Measurements from ENCODE around the gene PRSS22.

The PRSS22 gene

DNA sequence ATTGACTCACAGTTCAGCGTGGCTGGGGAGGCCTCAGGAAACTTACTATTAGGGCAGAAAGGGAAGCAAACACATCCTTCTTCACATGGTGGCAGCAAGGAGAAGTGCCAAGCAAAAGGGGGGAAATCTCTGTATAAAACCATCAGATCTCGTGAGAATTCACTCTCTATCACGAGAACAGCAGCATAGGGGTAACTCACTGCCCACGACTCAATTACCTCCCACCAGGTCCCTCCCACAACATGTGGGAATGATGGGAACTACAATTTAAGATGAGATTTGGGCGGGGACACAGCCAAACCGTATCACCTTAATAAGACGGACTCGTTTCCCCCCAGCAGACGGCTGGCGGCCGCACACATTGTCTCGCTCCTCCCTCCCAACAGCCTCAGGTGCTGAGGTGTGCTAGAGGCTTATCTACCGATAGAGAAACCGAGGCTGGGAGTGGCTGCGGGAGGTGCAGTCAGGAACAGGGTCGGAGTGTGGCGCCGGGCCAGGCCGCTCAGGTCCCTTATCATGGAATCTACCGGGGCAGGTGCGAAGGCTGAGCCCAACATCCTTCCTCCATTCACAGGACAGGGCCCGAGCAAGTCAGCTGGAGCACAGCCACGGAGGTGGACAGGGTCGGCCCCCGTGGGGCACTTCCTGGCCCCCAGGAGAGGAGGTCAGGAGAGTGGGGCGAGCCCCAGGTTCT is 32.8 kb downstream of the PRSS22 start:
- no peak for DNase-seq
- TF ChIP-seq POLR2A (IDR thresholded peaks at IDR 0.05; ENCODE audit: low read length) (no peak), GATA1 (IDR thresholded peaks at IDR 0.05; ENCODE audit: low read depth, low read length) (no peak)

GRCh38 chr16:2824626-2825025 is 33.3 kb downstream of the PRSS22 start:
- TF ChIP-seq POLR2A (IDR thresholded peaks at IDR 0.05; ENCODE audit: low read length) (no peak), GATA1 (IDR thresholded peaks at IDR 0.05; ENCODE audit: low read depth, low read length) (no peak)
- DNase-seq: no peak

DNA sequence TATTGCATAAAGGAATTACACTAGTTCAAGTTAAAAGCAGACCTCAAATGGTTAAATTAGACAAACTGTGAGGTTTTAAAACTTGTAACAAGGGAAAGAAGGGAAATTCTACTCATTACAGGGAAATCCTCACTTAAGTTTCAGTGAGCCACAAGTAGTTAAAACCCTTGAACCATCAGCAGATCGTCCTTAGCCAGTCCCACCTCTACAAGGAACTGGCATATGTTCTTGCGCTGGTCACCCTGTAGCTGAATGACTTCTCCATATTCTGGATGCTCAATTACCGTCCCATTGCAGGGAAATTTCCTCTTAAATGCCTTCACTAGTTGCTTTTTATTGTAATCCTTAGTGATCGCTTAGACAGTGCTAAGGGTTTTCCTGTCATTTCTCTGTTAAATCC is 35.5 kb downstream of the PRSS22 start:
- DNase-seq: no peak
- TF ChIP-seq POLR2A (IDR thresholded peaks at IDR 0.05; ENCODE audit: low read length) (no peak), GATA1 (IDR thresholded peaks at IDR 0.05; ENCODE audit: low read depth, low read length) (no peak)

GRCh38 chr16:2822158-2822495 is 35.8 kb downstream of the PRSS22 start:
- DNase-seq: no peak
- TF ChIP-seq GATA1 (IDR thresholded peaks at IDR 0.05; ENCODE audit: low read depth, low read length): no peak

DNA sequence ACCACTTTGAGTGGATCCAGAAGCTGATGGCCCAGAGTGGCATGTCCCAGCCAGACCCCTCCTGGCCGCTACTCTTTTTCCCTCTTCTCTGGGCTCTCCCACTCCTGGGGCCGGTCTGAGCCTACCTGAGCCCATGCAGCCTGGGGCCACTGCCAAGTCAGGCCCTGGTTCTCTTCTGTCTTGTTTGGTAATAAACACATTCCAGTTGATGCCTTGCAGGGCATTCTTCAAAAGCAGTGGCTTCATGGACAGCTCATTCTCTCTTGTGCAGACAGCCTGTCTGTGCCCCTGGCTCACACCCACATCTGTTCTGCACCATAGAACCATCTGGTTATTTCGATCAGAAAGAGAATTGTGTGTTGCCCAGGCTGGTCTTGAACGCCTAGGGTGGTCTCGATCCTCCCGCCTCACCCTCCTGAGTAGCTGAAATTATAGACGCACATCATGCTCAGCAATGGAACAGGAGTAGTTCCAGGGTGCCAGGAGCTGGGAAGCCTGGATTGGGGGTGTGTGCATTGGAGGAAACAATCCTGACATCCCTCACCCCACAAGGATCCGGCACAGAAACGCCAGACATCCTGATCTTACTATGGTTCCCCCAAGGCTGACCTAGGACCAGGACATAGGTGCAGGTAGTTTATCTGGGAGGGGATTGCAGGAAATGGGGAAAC is 36.3 kb downstream of the PRSS22 start:
- TF ChIP-seq GATA1 (IDR thresholded peaks at IDR 0.05; ENCODE audit: low read depth, low read length) (no peak), POLR2A (IDR thresholded peaks at IDR 0.05; ENCODE audit: low read length) (no peak)
- DNase-seq: no peak

DNA sequence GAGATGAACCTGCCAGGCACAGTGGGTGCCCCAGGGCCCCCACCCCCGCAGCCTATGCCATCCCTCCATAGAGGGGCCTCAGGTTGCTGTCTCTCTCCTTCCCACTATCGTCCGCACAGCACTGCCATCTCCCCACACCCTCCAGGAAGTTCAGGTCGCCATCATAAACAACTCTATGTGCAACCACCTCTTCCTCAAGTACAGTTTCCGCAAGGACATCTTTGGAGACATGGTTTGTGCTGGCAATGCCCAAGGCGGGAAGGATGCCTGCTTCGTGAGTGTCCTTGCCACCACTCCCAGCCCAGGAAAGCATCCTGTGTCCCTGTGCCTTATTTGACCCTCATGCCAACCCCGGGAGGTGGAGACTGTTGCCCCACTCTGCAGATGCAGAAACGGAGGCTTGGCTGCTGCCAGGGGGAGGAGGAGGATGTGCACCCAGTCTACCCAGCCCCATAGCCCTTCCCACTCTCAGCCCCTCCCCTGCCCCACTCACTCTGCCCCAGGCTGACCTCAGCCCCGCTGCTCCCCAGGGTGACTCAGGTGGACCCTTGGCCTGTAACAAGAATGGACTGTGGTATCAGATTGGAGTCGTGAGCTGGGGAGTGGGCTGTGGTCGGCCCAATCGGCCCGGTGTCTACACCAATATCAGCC is 37.0 kb downstream of the PRSS22 start:
- no peak for DNase-seq
- TF ChIP-seq GATA1 (IDR thresholded peaks at IDR 0.05; ENCODE audit: low read depth, low read length) (no peak), POLR2A (IDR thresholded peaks at IDR 0.05; ENCODE audit: low read length) (no peak)

DNA sequence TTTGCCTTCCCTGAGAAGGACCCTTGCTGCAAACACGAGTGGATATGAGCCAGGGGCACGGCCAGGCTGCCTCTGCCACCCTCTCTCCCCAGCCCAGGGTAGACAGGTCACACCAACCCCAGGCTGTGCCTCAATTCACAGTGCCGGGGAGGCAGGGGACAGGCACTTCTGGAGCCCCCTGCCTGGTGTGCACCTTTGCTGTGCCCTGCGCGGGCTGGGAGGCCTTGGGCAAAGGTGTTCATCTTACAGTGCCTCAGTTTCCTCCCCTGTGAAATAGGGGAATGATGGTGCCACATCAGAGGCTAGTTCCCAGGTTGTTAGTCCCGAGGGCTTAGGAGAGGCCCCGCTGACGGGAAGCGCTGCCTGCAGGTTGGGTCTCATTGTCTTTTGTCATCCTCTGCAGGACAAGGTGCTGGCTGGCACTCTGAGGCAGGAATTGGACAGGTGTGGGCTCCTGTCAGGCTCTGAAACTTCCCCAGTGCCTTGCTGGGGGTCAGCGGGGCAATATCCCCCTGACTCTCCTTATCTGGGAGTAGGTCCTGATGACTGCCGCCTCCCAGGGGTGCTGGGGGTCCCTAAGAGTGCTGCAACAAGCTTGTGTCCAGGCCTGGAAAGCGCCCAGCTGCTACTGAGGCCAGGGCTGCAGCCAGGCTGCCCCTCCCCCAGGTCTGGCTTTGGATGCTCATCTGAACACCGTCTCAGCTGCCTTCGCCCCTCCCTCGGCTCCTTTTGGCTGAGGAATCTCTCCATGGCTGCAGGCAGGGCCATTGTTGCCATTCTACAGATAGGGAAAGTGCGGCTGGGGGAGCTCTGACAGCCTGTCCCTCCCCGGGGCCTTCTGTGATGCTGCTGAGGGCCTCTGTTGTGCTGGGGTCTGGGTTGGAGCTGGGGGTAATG is 37.8 kb downstream of the PRSS22 start:
- TF ChIP-seq POLR2A (IDR thresholded peaks at IDR 0.05; ENCODE audit: low read length) (no peak), GATA1 (IDR thresholded peaks at IDR 0.05; ENCODE audit: low read depth, low read length) (no peak)
- no peak for DNase-seq

GRCh38 chr16:2819179-2819938 is 38.6 kb downstream of the PRSS22 start:
- no peak for TF ChIP-seq GATA1 (IDR thresholded peaks at IDR 0.05; ENCODE audit: low read depth, low read length)
- no peak for DNase-seq

GRCh38 chr16:2818272-2818876 is 39.6 kb downstream of the PRSS22 start:
- TF ChIP-seq GATA1 (IDR thresholded peaks at IDR 0.05; ENCODE audit: low read depth, low read length) (no peak), POLR2A (IDR thresholded peaks at IDR 0.05; ENCODE audit: low read length) (no peak)
- DNase-seq: no peak

DNA sequence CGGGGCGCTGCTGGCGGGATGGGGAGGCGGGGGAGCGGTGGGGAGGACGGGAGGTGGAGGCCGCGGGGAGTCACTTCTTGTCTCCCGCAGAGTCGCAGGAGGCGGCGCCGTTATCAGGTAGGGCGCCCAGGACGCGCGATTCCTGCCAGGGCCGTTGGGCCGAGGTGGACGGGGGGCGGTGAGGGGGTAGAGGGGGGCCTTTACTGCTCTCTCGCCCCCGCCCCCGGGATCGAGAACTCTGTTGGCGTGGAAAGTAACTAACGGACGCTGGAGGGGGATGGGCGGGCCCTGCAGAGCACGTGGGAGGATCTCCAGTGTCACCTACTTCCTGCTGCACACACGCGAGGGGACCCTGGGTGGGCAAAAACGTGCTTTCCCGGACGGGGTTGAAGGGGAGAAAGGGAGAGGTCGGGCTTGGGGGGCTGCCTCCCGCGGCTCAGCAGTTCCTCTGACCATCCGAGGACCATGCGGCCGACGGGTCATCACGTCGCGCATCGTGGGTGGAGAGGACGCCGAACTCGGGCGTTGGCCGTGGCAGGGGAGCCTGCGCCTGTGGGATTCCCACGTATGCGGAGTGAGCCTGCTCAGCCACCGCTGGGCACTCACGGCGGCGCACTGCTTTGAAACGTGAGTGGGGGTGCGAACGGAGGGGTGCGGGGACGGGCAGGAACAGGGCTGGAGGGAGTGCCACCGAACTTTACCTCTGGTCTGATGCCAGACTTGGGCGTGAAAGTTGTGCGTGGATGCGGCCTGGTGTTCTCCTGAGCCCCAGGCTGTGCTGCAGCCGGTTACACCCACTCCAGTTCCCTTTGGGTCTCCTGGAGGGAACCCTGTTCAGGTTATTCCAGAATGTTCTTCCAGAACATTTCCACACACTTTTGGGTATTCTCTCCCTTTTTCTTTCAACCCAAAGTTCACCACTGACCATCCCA is 40.4 kb downstream of the PRSS22 start:
- no peak for DNase-seq
- TF ChIP-seq GATA1 (IDR thresholded peaks at IDR 0.05; ENCODE audit: low read depth, low read length) (no peak), POLR2A (IDR thresholded peaks at IDR 0.05; ENCODE audit: low read length) (no peak)

GRCh38 chr16:2816751-2817339 is 41.1 kb downstream of the PRSS22 start, which contains the start of gene PRSS21:
Gene PRSS21, plus strand, starts transcription at chr16:2817237. Its CDS starts 32 bp downstream, at chr16:2817269.
- DNase-seq: peak; percentile 25 to 27
- TF ChIP-seq GATA1 (IDR thresholded peaks at IDR 0.05; ENCODE audit: low read depth, low read length): no peak
- TF ChIP-seq POLR2A (IDR thresholded peaks at IDR 0.05; ENCODE audit: low read length): no peak
